Measurements from ENCODE around the gene C2CD4C.
"Not testable (repeated sequence)": the region's sequence is repeated elsewhere in the genome, so short reads cannot be mapped to it uniquely, and the experiment has no call there.

The C2CD4C gene

GRCh38 chr19:397941-398706 is 10.8 kb downstream of the C2CD4C start:
- no peak for DNase-seq

DNA sequence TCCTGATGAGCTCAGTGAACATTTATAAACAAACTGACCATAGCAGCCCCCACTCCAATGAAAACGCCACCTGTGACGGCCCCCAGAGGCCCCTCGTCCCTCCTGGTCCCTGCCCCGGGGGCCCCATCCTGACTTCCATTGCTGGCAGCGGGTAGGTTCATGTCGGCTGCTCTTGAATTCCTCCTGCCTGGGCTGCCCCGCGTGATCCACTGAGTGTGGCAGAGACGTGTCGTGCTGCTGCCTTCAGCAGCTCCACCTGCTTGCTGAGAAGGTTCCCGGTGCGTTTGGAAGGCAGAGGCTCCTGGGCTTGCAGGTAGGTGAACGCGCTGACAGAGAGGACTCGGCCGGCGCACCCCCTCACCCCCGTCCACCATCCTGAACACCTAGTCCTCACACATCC is 11.6 kb downstream of the C2CD4C start:
- DNase-seq: no peak

GRCh38 chr19:395467-395866 is 13.5 kb downstream of the C2CD4C start:
- no peak for DNase-seq

- DNase-seq: not testable (repeated sequence)
Measured at GRCh38 chr19:394857-395256, 14.1 kb downstream of the C2CD4C start.

DNA sequence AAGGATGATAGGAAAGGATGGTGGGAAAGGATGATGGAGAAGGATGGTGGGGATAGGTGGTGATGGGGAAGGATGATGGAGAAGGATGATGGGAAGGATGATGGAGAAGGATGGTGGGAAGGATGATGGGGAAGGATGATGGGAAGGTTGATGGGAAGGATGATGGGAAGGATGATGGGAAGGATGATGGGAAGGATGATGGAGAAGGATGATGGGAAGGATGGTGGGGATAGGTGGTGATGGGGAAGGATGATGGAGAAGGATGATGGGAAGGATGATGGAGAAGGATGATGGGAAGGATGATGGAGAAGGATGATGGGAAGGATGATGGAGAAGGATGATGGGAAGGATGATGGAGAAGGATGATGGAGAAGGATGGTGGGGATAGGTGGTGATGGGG is 15.4 kb downstream of the C2CD4C start:
- not testable (repeated sequence) for DNase-seq

GRCh38 chr19:392375-392970 is 16.5 kb downstream of the C2CD4C start:
- DNase-seq: no peak

GRCh38 chr19:391726-392374 is 17.1 kb downstream of the C2CD4C start:
- DNase-seq: no peak

- no peak for DNase-seq
Measured at GRCh38 chr19:391207-391557, 17.8 kb downstream of the C2CD4C start.

- no peak for DNase-seq
Measured at GRCh38 chr19:390386-391206, 18.4 kb downstream of the C2CD4C start.

GRCh38 chr19:389935-390289 is 19.0 kb downstream of the C2CD4C start:
- no peak for DNase-seq

DNA sequence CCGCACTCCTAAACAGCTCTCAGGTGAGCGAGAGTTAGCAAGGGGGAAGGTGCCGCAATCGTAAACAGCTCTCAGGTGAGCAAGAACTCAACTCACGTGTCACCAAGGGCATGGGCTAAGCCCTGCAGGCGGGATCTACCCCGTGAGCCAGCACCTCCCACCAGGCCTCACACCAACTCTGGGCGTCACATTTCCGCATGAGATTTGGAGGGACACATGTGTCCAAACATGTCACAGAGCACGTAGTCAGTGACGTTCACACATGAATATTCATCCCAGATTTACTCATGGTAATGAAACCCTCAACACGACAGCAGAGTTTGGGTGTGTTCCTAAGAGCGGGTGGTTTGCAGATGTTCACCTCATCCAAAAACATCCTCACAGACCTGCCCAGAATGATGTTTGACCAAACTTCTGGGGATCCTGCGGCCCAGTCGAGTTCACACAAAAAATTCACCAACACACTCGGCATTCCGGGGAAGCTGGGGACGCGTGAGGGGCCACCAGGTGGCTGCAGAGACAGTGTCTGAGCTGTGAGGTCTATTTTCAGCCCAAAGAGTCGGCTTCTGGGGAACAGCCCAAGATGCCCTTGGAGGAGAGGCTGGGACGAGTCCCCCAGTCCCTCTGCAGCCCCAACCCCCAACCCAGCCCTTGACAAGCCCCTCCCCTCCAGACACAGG is 19.6 kb downstream of the C2CD4C start:
- no peak for DNase-seq

DNA sequence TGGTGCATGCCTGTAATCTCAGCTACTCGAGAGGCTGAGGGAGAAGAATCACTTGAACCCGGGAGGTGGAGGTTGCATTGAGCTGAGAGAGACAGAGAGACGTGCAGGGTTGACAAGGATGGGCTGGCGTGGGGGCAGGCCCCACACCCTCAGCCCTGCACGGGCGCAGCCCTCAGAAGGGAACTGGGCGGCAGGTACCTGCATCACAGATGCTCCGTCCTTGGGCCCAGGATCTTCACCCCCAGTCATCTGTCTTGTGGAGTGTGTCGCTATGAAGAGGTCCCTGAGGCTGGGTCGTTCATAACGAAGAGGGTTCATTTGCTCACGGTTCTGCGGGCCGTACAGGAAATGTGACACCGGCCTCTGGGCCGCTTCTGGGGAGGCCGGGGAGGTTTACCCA is 20.3 kb downstream of the C2CD4C start:
- no peak for DNase-seq

DNA sequence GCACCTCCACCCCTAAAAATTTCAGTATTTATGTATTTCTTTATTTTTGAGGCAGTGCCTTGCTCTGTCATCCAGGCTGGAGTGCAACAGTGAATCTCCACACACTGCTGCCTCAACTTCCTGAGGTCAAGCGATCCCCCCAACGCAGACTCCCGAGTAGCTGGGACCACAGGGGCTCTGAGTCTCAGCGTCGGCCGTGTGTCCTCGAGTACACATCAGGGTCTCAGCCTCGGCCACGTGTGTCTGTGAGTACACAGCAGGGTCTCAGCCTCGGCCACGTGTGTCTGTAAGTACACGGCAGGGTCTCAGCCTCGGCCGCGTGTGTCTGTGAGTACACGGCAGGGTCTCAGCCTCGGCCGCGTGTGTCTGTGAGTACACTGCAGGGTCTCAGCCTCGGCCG is 21.2 kb downstream of the C2CD4C start:
- DNase-seq: no peak

DNA sequence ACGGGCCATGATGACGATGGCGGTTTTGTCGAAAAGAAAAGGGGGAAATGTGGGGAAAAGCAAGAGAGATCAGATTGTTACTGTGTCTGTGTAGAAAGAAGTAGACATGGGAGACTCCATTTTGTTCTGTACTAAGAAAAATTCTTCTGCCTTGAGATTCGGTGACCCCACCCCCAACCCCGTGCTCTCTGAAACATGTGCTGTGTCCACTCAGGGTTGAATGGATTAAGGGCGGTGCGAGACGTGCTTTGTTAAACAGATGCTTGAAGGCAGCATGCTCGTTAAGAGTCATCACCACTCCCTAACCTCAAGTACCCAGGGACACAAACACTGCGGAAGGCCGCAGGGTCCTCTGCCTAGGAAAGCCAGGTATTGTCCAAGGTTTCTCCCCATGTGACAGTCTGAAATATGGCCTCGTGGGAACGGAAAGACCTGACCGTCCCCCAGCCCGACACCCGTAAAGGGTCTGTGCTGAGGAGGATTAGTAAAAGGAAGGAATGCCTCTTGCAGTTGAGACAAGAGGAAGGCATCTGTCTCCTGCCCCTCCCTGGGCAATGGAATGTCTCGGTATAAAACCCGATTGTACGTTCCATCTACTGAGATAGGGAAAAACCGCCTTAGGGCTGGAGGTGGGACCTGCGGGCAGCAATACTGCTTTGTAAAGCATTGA is 22.2 kb downstream of the C2CD4C start:
- not testable (repeated sequence) for DNase-seq

DNA sequence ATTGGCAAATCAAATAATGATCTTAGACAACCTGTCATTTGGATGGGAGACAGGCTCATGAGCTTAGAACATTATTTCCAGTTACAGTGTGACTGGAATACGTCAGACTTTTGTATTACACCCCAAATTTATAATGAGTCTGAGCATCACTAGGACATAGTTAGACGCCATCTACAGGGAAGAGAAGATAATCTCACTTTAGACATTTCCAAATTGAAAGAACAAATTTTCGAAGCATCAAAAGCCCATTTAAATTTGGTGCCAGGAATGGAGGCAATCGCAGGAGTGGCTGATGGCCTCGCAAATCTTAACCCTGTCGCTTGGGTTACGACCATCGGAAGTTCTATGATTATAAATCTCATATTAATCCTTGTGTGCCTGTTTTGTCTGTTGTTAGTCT is 22.8 kb downstream of the C2CD4C start:
- not testable (repeated sequence) for DNase-seq

DNA sequence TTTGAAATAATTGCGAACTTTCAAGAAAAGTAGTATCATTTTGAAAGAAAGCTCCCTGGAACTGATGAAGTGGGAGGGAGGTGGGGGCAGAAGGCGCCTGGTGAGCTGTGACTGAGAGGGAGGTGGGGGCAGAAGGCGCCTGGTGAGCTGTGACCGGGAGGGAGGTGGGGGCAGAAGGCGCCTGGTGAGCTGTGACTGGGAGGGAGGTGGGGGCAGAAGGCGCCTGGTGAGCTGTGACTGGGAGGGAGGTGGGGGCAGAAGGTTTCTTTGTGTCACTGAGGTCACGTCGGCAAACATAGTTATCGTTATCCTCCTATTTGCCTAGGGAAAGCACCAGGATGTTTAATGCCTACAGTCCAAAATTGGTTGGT is 24.2 kb downstream of the C2CD4C start:
- DNase-seq: peak; percentile 50 to 71

DNA sequence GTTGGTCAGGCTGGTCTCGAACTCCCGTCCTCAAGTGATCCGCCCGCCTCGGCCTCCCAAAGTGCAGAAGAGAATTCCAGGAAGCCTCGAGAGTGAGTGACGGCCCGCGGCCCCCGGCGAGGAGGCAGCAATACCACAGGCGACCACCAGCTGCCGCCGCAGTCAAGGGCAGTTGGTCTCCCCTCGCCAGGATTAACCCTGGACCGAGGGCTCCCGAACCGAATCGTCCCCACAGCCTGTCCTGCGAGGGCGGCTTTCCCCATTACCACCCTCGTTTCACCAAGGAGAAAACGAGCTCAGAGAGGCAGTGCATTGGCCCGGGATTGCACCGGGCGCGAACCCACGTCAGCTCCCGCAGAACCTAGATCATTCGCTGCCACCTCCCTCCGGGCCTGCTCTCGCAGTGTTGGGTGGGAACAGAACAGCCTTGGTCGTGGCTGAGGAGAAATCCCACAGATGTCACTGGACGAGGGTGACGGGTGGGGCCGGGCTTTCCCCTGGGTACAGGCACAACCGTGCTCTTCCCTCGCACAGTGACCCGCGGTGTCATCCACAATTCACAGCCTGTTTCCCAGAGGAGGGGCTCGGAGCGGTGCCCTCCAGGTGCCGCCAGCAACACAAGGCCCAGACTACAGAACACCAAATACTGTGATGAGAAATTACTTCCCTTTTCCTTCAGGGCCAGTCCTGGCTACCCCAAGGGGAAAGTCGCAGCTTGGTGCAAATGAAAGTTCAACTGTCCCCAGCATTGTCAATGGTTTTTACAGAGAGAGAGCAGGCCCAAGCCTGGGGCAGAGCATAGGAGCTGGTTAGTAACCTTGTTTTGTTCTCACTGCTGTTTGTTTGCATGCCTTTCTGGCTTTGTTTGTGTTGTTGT is 24.8 kb downstream of the C2CD4C start:
- DNase-seq: no peak

- DNase-seq: no peak
Measured at GRCh38 chr19:383040-383439, 25.9 kb downstream of the C2CD4C start.

- not testable (repeated sequence) for DNase-seq
Measured at GRCh38 chr19:382578-382977, 26.4 kb downstream of the C2CD4C start.

GRCh38 chr19:381901-382300 is 27.0 kb downstream of the C2CD4C start:
- not testable (repeated sequence) for DNase-seq

GRCh38 chr19:380618-381219 is 28.2 kb downstream of the C2CD4C start:
- not testable (repeated sequence) for DNase-seq
